Natural killer cell treated with Interleukin-12 subunit alpha and Interleukin-12 subunit beta and Interleukin-15 and Interleukin-18, amount 100 ng/mL, for 72 hours (primary cell): ENCODE measurements around the gene NEK2. TPM values are rescaled to one million over a fixed set of nuclear protein-coding genes. Genes with fewer than 3 reads are reported as not detected.
"Not testable (repeated sequence)": the region's sequence is repeated elsewhere in the genome, so short reads cannot be mapped to it uniquely, and the experiment has no call there.

Source experiments
- ATAC-seq, 2 donors: fragments of 150-1000 bp; cut with Tn5 transposase in 1 of 2; sonication (Bioruptor Pico), chemical (Tn5 transposase) in 1 of 2; 2 replicates each; pipeline ENCODE4 v1.10.0; 2021
- DNase-seq: peaks from one replicate; pipeline ENCODE4 v3.0.0; 2022; ENCODE audit warnings: low spot score
- H3K27ac Mint-ChIP-seq, 2 donors: 1 replicate in 1 of 2; 2 replicates in 1 of 2; pipeline ENCODE4 v1.8.0; 2022; ENCODE audit warnings: mixed read lengths in 2 of 2, mild to moderate bottlenecking in 1 of 2, moderate library complexity in 1 of 2
- H3K27me3 Mint-ChIP-seq, 2 donors: 1 replicate in 1 of 2; 2 replicates in 1 of 2; pipeline ENCODE4 v1.8.0; 2022; ENCODE audit warnings: mixed read lengths in 2 of 2
- H3K36me3 Mint-ChIP-seq: one replicate; pipeline ENCODE4 v1.8.0; 2022; ENCODE audit warnings: mixed read lengths
- H3K4me1 Mint-ChIP-seq, 2 donors: 1 replicate in 1 of 2; 2 replicates in 1 of 2; pipeline ENCODE4 v1.8.0; 2022; ENCODE audit warnings: low read depth in 2 of 2, mixed read lengths in 2 of 2, mild to moderate bottlenecking in 1 of 2
- H3K4me3 Mint-ChIP-seq: one replicate; pipeline ENCODE4 v1.8.0; 2022; ENCODE audit warnings: mixed read lengths
- H3K9me3 Mint-ChIP-seq: 2 replicates; pipeline ENCODE4 v1.8.0; 2022; ENCODE audit warnings: mixed read lengths
- total RNA-seq, 2 donors: library from RNA; stranded (reverse); gene quantifications; one replicate each; pipeline ENCODE4 v1.2.3, GENCODE V29; 2022

The NEK2 gene
- total RNA-seq, 2 donors from 2014 or later, result 12.8 to 25.2 TPM

- Mint-ChIP-seq H3K9me3 (no peaks in the 10 kb centered on the region), H3K27me3 (peaks cover 0 to 5% of the 10 kb centered on the region in 2 donors), H3K4me3 (no peak overlapping the region), H3K36me3 (no peaks in the 10 kb centered on the region), H3K27ac (no peak overlapping the region), H3K4me1 (peaks cover 3 to 6% of the 10 kb centered on the region in 2 donors)
- ATAC-seq (no peak), DNase-seq (no peak)
Observed at GRCh38 chr1:211650904-211651303, 24.5 kb downstream of the NEK2 start.

GRCh38 chr1:211648980-211649934, 26.2 kb downstream of the NEK2 start:
- Mint-ChIP-seq H3K4me3 (no peak overlapping the region), H3K4me1 (peaks cover 3 to 6% of the 10 kb centered on the region in 2 donors), H3K27me3 (peaks cover 0 to 5% of the 10 kb centered on the region in 2 donors), H3K36me3 (no peaks in the 10 kb centered on the region), H3K9me3 (no peaks in the 10 kb centered on the region), H3K27ac (no peak overlapping the region)
- ATAC-seq, result peak in 1 of 2 donors; percentile 49
- no peak for DNase-seq

GRCh38 chr1:211648336-211648735, 27.1 kb downstream of the NEK2 start:
- Mint-ChIP-seq H3K4me1 (peaks cover 6 to 7% of the 10 kb centered on the region in 2 donors), H3K9me3 (no peaks in the 10 kb centered on the region), H3K36me3 (no peaks in the 10 kb centered on the region), H3K27me3 (peaks cover 0 to 2% of the 10 kb centered on the region in 2 donors), H3K27ac (no peak overlapping the region), H3K4me3 (no peak overlapping the region)
- ATAC-seq, result no peak
- DNase-seq, result no peak

- DNase-seq (no peak), ATAC-seq (no peak)
- Mint-ChIP-seq H3K36me3 (no peaks in the 10 kb centered on the region), H3K4me3 (no peak overlapping the region), H3K27ac (no peak overlapping the region), H3K4me1 (peaks cover 7 to 12% of the 10 kb centered on the region in 2 donors), H3K27me3 (peaks cover 0 to 2% of the 10 kb centered on the region in 2 donors), H3K9me3 (no peaks in the 10 kb centered on the region)
Observed at GRCh38 chr1:211647711-211648121, 27.7 kb downstream of the NEK2 start.

- Mint-ChIP-seq H3K27me3 (peaks cover 0 to 2% of the 10 kb centered on the region in 2 donors), H3K27ac (no peak overlapping the region), H3K36me3 (no peaks in the 10 kb centered on the region), H3K4me1 (peaks cover 7 to 14% of the 10 kb centered on the region in 2 donors), H3K9me3 (no peaks in the 10 kb centered on the region), H3K4me3 (no peak overlapping the region)
- DNase-seq, result no peak
- no peak for ATAC-seq
Observed at GRCh38 chr1:211646566-211646965, 28.9 kb downstream of the NEK2 start.

GRCh38 chr1:211645601-211646000, 29.8 kb downstream of the NEK2 start:
- not testable (repeated sequence) for DNase-seq, ATAC-seq, H3K9me3 Mint-ChIP-seq

GRCh38 chr1:211644653-211645052, 30.8 kb downstream of the NEK2 start:
- no peak for DNase-seq
- H3K27ac Mint-ChIP-seq, result no peak overlapping the region
- H3K4me3 Mint-ChIP-seq, result no peak overlapping the region
- H3K27me3 Mint-ChIP-seq, result no peaks in the 10 kb centered on the region
- H3K9me3 Mint-ChIP-seq, result no peaks in the 10 kb centered on the region
- no peaks in the 10 kb centered on the region for H3K36me3 Mint-ChIP-seq
- peaks cover 7 to 14% of the 10 kb centered on the region in 2 donors for H3K4me1 Mint-ChIP-seq
- ATAC-seq, result no peak

More at GRCh38 chr1:211645601-211646000, 29.8 kb downstream of the NEK2 start:
- peaks cover 7 to 14% of the 10 kb centered on the region in 2 donors for H3K4me1 Mint-ChIP-seq
- H3K4me3 Mint-ChIP-seq, H3K27me3 Mint-ChIP-seq, H3K36me3 Mint-ChIP-seq, H3K27ac Mint-ChIP-seq: not testable (repeated sequence)

GRCh38 chr1:211643324-211644212, 31.9 kb downstream of the NEK2 start:
- ATAC-seq, result peak; percentile 44 to 50
- DNase-seq, result no peak
- Mint-ChIP-seq H3K36me3 (no peaks in the 10 kb centered on the region), H3K4me1 (peaks cover 7 to 14% of the 10 kb centered on the region in 2 donors), H3K27me3 (no peaks in the 10 kb centered on the region), H3K9me3 (no peaks in the 10 kb centered on the region), H3K4me3 (no peak overlapping the region), H3K27ac (no peak overlapping the region)

- H3K36me3 Mint-ChIP-seq, result no peaks in the 10 kb centered on the region
- no peak overlapping the region for H3K4me3 Mint-ChIP-seq
- DNase-seq, result no peak
- no peak overlapping the region for H3K27ac Mint-ChIP-seq
- no peaks in the 10 kb centered on the region for H3K9me3 Mint-ChIP-seq
- ATAC-seq, result peak in 1 of 2 donors; percentile 36
- H3K4me1 Mint-ChIP-seq, result peaks cover 7 to 14% of the 10 kb centered on the region in 2 donors
- H3K27me3 Mint-ChIP-seq, result no peaks in the 10 kb centered on the region
Observed at GRCh38 chr1:211642870-211643269, 32.6 kb downstream of the NEK2 start.

GRCh38 chr1:211641942-211642341, 33.5 kb downstream of the NEK2 start:
- H3K9me3 Mint-ChIP-seq, result no peaks in the 10 kb centered on the region
- H3K36me3 Mint-ChIP-seq, result no peaks in the 10 kb centered on the region
- peaks cover 7 to 14% of the 10 kb centered on the region in 2 donors for H3K4me1 Mint-ChIP-seq
- no peak for ATAC-seq
- H3K27me3 Mint-ChIP-seq, result no peaks in the 10 kb centered on the region
- no peak for DNase-seq
- no peak overlapping the region for H3K4me3 Mint-ChIP-seq
- no peak overlapping the region for H3K27ac Mint-ChIP-seq

GRCh38 chr1:211641044-211641800, 34.2 kb downstream of the NEK2 start:
- no peaks in the 10 kb centered on the region for H3K27me3 Mint-ChIP-seq
- H3K4me1 Mint-ChIP-seq, result peaks cover 7 to 14% of the 10 kb centered on the region in 2 donors
- no peak overlapping the region for H3K4me3 Mint-ChIP-seq
- no peak overlapping the region for H3K27ac Mint-ChIP-seq
- DNase-seq, result no peak
- H3K9me3 Mint-ChIP-seq, result no peaks in the 10 kb centered on the region
- H3K36me3 Mint-ChIP-seq, result no peaks in the 10 kb centered on the region
- ATAC-seq, result no peak

- H3K4me1 Mint-ChIP-seq, result peaks cover 7 to 14% of the 10 kb centered on the region in 2 donors
- DNase-seq, result no peak
- no peak overlapping the region for H3K27ac Mint-ChIP-seq
- no peak for ATAC-seq
- no peak overlapping the region for H3K4me3 Mint-ChIP-seq
- peaks cover 0 to 2% of the 10 kb centered on the region in 2 donors for H3K27me3 Mint-ChIP-seq
- no peaks in the 10 kb centered on the region for H3K9me3 Mint-ChIP-seq
- no peaks in the 10 kb centered on the region for H3K36me3 Mint-ChIP-seq
Observed at GRCh38 chr1:211640301-211640630, 35.2 kb downstream of the NEK2 start.
